Osteocyte (in vitro differentiated cells): ENCODE measurements around the gene TPK1. TPM values are rescaled to one million over a fixed set of nuclear protein-coding genes. Genes with fewer than 3 reads are reported as not detected.
"Not testable (repeated sequence)": the region's sequence is repeated elsewhere in the genome, so short reads cannot be mapped to it uniquely, and the experiment has no call there.

ENCODE experiments used
- DNase-seq: peaks from one replicate; pipeline ENCODE4 v3.0.0; 2021; ENCODE audit warnings: mixed read lengths; ENCODE audit not compliant: unreplicated experiment; ENCODE audit errors: extremely low spot score
- H3K27ac Mint-ChIP-seq: one replicate; pipeline ENCODE4 v1.8.0; 2021; ENCODE audit warnings: mild to moderate bottlenecking, mixed read lengths; ENCODE audit not compliant: unreplicated experiment
- H3K27me3 Mint-ChIP-seq: one replicate; pipeline ENCODE4 v1.8.0; 2021; ENCODE audit warnings: mixed read lengths; ENCODE audit not compliant: unreplicated experiment
- H3K36me3 Mint-ChIP-seq: one replicate; pipeline ENCODE4 v1.8.0; 2021; ENCODE audit warnings: mixed read lengths; ENCODE audit not compliant: unreplicated experiment
- H3K4me1 Mint-ChIP-seq: one replicate; pipeline ENCODE4 v1.8.0; 2021; ENCODE audit warnings: mixed read lengths; ENCODE audit not compliant: unreplicated experiment
- H3K4me3 Mint-ChIP-seq: one replicate; pipeline ENCODE4 v1.8.0; 2021; ENCODE audit warnings: mild to moderate bottlenecking, moderate library complexity, mixed read lengths; ENCODE audit not compliant: unreplicated experiment
- H3K9me3 Mint-ChIP-seq: one replicate; pipeline ENCODE4 v1.8.0; 2021; ENCODE audit warnings: mixed read lengths; ENCODE audit not compliant: unreplicated experiment
- CTCF ChIP-seq: fragments of 200-600 bp; sonication (generic); IDR thresholded peaks from 2 replicates; pipeline ENCODE4 v1.5.0; 2021; ENCODE audit warnings: antibody characterized with exemption, mild to moderate bottlenecking, moderate library complexity
- total RNA-seq: library from RNA; stranded (reverse); gene quantifications from 2 replicates; pipeline ENCODE4 v1.2.1, GENCODE V29; 2021

TPK1 gene
- total RNA-seq, 1 donor from 2014 or later = 5.6 TPM

- DNase-seq = no peak
- no peak overlapping the region for H3K27ac Mint-ChIP-seq
- no peak for TF ChIP-seq CTCF
These were observed 260.4 kb downstream of the TPK1 start for GRCh38 chr7:144575456-144575855.

GRCh38 chr7:144574753-144575152 lies 261.1 kb downstream of the TPK1 start:
- H3K4me1 Mint-ChIP-seq, H3K4me3 Mint-ChIP-seq, DNase-seq, H3K27ac Mint-ChIP-seq, H3K9me3 Mint-ChIP-seq, H3K36me3 Mint-ChIP-seq, H3K27me3 Mint-ChIP-seq: not testable (repeated sequence)

More at GRCh38 chr7:144575456-144575855, 260.4 kb downstream of the TPK1 start:
- H3K36me3 Mint-ChIP-seq = no peaks in the 10 kb centered on the region
- no peaks in the 10 kb centered on the region for H3K4me1 Mint-ChIP-seq
- H3K4me3 Mint-ChIP-seq = no peak overlapping the region
- H3K27me3 Mint-ChIP-seq = no peaks in the 10 kb centered on the region
- H3K9me3 Mint-ChIP-seq = peaks cover 7% of the 10 kb centered on the region

GRCh38 chr7:144568233-144568632 lies 267.6 kb downstream of the TPK1 start:
- no peaks in the 10 kb centered on the region for H3K36me3 Mint-ChIP-seq
- no peak overlapping the region for H3K4me3 Mint-ChIP-seq
- no peaks in the 10 kb centered on the region for H3K4me1 Mint-ChIP-seq
- no peak overlapping the region for H3K27ac Mint-ChIP-seq
- peaks cover 8% of the 10 kb centered on the region for H3K9me3 Mint-ChIP-seq
- no peaks in the 10 kb centered on the region for H3K27me3 Mint-ChIP-seq
- no peak for TF ChIP-seq CTCF
- no peak for DNase-seq

GRCh38 chr7:144565586-144565985 lies 270.3 kb downstream of the TPK1 start:
- H3K27ac Mint-ChIP-seq = no peak overlapping the region
- H3K36me3 Mint-ChIP-seq = no peaks in the 10 kb centered on the region
- TF ChIP-seq CTCF = no peak
- H3K4me3 Mint-ChIP-seq = no peak overlapping the region
- H3K27me3 Mint-ChIP-seq = no peaks in the 10 kb centered on the region
- no peak for DNase-seq
- H3K9me3 Mint-ChIP-seq = peaks cover 12% of the 10 kb centered on the region
- H3K4me1 Mint-ChIP-seq = no peaks in the 10 kb centered on the region

- no peak for DNase-seq
- Mint-ChIP-seq H3K9me3 (no peaks in the 10 kb centered on the region), H3K4me1 (no peaks in the 10 kb centered on the region), H3K4me3 (no peak overlapping the region), H3K27ac (no peak overlapping the region), H3K36me3 (no peaks in the 10 kb centered on the region), H3K27me3 (no peaks in the 10 kb centered on the region)
- no peak for TF ChIP-seq CTCF
These were observed 286.0 kb downstream of the TPK1 start for GRCh38 chr7:144549861-144550260.

- H3K9me3 Mint-ChIP-seq = no peaks in the 10 kb centered on the region
- H3K4me3 Mint-ChIP-seq = no peak overlapping the region
- no peak for TF ChIP-seq CTCF
- H3K27me3 Mint-ChIP-seq = no peaks in the 10 kb centered on the region
- no peak for DNase-seq
- no peaks in the 10 kb centered on the region for H3K36me3 Mint-ChIP-seq
- H3K27ac Mint-ChIP-seq = no peak overlapping the region
- no peaks in the 10 kb centered on the region for H3K4me1 Mint-ChIP-seq
These were observed 287.3 kb downstream of the TPK1 start for GRCh38 chr7:144548556-144548955.
